GM18520 (cell line): ENCODE results near the gene FAM162B.
"Not testable (repeated sequence)": the region's sequence is repeated elsewhere in the genome, so short reads cannot be mapped to it uniquely, and the experiment has no call there.

Source experiments
- ATAC-seq: cut with Tn5 transposase; IDR thresholded peaks from one replicate; pipeline ENCODE4 v1.9.1; 2021; ENCODE audit not compliant: unreplicated experiment

FAM162B gene

GRCh38 chr6:116764961-116765841, at the start of gene FAM162B:
TSS of gene FAM162B (minus strand) at chr6:116765719. CDS start at chr6:116765576, 143 bp downstream.
- no peak for ATAC-seq

DNA sequence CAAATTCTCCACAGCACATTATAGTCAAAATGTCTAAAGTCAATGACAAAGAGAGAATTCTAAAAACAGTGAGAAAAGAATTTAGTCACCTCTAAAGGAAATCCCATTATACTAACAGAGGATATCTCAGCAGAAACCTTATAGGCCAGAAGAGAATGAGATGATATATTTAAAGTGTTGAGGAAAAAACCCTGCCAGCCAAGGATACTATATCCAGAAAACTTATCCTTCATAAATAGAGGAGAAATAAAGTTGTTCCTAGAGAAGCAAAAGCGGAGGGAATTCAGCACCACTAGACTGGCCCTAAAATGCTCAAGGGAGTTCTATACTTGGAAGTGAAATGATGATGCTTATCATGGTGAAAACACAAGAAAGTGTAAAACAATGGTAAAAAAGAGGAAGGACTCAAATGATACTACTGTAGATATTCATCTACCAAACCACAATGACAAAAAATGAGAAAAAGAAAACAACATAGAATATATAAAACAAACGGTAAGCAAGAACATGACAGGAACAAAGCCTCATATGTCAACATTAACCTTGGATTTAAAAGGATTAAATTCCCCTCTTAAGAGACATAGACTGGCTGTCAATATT, 46.6 kb upstream of the FAM162B start:
- ATAC-seq, result no peak

- no peak for ATAC-seq
Observed at GRCh38 chr6:116801971-116802370, 36.5 kb upstream of the FAM162B start.

- ATAC-seq, result no peak
Observed at GRCh38 chr6:116799945-116800344, 34.4 kb upstream of the FAM162B start.

DNA sequence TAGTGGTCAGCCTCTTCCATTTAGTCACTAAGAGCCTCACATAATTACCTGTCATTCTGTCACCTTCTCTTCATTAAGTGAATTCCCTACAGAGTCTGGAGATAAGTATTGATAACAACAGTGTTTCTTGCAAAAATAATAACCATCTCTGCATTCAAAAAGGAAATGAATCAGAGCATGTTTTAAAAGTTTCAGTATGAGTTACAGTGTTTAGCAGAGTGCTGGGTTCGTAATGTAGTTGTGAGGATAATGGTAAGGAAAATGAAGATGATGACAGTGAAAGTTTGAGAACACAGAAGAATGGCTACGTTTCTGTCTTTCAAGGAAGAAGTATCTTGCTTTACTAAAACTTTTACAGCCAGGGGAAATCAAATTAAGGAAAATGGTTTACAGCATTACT, 32.1 kb upstream of the FAM162B start:
- ATAC-seq, result no peak

DNA sequence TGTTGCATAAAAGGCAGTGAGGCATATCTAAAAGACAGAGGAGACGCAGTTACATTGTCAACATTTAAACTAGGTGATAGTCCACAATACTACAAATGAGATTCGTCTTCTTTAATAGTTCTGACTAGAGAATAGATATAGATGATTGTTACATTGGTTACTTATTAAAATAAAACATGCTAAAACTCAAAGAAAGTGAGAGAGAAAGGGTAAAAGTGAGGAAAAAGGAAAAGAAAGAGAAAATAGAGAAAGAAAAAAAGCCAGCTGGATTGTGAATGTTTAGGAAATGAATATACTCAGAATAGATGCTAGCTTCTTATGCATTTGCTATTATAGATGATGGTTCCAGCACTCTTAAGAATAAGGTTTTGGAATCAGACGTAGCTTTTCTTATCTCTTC, 27.7 kb upstream of the FAM162B start:
- no peak for ATAC-seq

DNA sequence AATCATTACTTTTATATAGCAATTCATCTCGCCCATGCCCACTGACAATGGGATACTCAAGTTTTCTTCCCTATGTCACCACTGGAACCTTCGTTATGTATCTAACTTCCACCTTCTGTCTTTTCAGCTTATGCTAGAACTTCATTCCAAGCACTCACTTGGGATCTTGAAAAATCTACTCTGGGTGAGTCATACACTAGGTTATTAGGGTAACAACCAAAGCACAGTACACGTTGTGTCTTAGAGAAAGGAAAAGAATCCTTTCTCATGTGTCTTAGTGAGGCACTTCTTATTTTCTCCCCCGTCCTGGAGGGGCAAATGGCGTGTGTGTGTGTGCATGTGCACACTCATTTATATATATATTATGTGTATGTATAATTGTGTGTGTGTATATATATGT, 18.3 kb upstream of the FAM162B start:
- ATAC-seq, result no peak

DNA sequence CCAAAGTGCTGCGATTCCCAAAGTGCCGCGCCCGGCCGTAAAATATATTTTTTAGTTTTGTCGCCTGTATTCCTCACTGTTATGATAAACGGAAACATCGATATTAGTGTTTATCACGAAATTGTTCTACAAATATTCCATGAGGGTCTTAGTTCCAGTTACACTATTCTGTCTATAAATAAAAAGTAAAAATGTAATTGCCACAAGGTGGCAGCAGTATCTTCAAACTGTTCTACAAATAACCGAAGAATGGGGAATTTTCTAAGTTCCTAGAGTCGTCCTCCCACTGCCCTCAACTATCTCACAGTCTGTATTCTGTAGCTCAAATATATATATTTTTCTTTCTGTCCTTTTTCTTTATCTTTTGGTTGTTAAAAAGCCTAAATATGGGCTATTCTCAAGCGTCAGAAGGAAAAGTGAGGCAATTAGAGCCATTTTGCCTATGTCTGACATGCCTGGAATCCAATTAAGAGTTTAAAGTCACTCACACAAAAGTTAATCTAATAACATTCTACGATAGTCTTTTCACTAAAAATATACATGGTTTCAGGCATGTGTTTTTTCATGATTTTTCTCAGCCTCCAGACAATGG, 14.2 kb upstream of the FAM162B start:
- ATAC-seq, result no peak

- ATAC-seq, result no peak
Observed at GRCh38 chr6:116773886-116774285, 8.4 kb upstream of the FAM162B start.

DNA sequence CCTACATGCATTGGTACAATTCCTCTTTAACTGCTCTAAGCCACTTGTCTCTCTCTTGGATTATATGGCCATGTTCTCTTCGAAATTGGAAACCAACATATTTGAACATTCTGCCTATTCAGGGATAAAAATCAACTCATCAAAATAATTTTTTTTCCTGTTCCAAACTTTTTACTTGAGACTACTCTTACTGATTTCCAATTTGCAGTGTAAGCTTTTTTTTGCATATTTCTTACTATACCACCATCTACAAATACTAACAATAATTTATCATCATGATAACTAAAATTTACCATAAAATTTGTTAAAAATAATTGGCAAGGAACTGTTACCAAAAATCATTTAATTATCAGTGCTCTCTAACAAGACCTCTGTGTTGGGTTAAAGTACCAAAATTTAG, 6.9 kb upstream of the FAM162B start:
- ATAC-seq, result no peak

- no peak for ATAC-seq
Observed at GRCh38 chr6:116767715-116768114, 2.2 kb upstream of the FAM162B start.

DNA sequence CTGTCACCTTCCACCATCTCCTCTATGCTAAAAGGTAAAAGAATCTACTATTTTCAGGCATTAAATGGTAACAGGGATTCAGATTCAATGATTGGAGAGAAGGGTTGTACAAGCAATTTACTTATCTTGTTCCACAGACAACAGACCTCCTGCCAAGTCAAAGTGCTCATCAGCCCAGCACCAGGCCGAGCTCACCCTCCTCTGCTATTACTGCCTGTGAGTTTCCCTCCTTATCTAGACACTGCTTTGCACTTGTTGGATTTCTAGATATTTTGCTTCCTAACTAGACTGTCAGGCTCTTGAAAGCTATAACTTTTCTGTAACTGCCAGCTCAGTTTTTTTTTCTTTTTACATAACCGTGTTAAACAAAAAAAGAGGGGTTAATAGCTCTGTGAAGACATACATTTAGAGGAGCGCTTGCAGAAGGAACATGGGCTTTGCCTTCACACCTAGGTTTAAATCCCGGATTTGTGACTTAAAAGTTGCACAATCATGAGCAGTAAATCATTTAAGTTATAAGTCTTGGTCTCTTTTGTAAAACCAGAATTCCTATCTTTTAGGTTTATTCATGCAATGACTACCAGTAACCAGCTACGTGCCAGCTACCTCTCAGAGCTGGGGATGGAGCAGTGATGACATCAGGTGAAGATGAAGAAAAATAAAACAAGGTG, 1.1 kb upstream of the FAM162B start:
- ATAC-seq, result no peak

DNA sequence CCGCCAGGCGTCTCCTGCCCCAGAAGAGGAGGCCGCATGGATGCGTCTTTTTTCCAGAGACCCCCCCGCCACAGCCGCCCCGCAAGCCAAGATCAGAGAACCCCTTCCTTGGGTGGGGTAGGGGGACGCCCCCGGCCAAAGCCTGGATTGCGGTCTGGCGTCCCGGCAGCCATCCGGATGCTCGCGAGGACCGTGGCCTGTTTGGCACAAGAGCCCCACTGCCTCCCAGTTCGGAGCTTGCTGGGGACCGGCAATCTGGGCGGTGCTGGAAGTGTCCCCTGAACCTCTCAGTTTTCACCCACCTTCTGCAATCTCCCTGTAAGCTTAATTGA, 924 bp downstream of the FAM162B start:
- no peak for ATAC-seq

DNA sequence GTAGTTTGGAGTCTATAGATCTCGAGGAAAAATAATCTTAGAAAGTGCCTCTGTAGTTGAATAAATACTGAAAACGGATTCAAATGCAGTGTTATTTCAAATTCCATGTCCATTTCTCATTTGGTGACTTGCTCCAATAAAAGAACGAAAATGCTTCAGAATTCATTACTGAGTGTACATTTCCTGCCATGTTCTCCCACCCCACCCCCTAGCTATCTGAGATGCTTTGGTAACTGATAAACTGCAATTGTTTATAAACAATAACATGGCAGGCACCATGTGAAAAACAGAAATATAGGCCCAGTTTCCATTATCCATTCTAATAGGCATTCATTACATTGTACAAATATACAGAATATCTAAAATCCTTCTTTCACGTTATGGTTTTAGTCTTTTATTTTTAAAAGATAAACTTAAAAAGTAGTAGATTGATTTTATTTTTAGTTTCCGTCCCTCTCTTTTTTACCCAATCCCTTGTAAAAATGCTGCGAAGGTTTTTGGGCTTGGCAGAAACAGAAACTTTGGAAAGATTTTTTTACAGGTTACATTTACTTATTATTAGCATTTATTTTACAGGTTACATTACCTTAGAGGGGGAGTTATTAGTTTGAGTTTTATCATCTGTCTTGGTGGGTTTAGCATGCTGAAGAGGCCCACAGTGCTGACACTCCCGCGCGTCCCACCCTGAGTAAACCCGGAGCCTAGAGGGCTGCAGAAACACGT, 1.5 kb downstream of the FAM162B start:
- ATAC-seq, result no peak

DNA sequence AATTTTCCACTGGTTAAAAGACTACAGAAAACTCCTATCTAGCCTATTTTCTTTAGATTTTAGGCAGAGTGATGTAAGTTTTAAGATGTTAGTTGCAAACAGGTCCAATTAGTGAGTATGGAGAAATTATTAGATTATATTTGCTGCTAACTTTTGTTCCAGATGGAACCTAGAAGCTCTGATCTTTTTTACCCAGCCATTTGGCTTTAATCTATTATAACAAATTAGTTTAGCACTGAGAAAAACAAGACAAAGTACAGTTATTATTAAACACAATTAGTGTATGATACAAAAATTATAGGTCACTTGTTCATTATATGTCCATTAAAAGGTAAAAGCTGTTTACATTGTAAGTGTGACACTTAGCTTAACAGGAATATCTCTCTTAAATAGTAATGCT, 2.5 kb downstream of the FAM162B start:
- no peak for ATAC-seq

- ATAC-seq, result no peak
Observed at GRCh38 chr6:116762235-116762634, 3.3 kb downstream of the FAM162B start.

- ATAC-seq, result no peak
Observed at GRCh38 chr6:116761779-116762178, 3.7 kb downstream of the FAM162B start.

DNA sequence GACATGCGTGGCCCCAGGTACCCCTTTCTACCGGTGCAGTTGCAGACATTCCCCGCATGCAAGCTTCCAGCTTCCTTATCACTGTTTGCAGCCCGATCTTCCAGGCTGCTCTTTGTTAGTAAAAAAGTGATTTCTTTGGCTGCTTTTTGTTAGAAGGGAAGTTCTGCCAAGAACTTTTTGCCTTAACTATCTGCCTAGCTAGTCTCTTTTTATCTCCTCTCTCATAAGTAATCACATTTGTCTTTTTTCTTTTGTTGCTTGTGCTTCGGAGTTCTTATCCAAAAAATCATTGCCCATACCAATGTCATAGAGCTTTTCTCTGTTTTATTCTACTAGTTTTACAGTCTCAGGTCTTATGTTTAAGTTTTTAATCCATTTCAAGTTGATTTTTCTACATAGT, 20.3 kb downstream of the FAM162B start:
- ATAC-seq, result no peak

- no peak for ATAC-seq
Observed at GRCh38 chr6:116741571-116741970, 23.9 kb downstream of the FAM162B start.

GRCh38 chr6:116740486-116740885, 25.0 kb downstream of the FAM162B start:
- ATAC-seq, result not testable (repeated sequence)

- ATAC-seq, result no peak
Observed at GRCh38 chr6:116737004-116737403, 28.5 kb downstream of the FAM162B start.
